Activated B cell treated with CpG ODN at 0.5 μM for 24 hours (primary cell): Measurements from ENCODE around the gene ZNF444. TPM values are rescaled to one million over a fixed set of nuclear protein-coding genes. Genes with fewer than 3 reads are reported as not detected.

Experiments used
- ATAC-seq: fragments of 200-7000 bp; cut with Tn5 transposase; one replicate; pipeline ENCODE4 v1.10.0; 2021; ENCODE audit warnings: low read depth, mild to moderate bottlenecking, moderate library complexity
- CTCF ChIA-PET: fragments of 350-600 bp; sonication (Branson Sonifier 250); formaldehyde crosslinking; loops from one replicate; lab custom pipeline; 2021; ENCODE audit warnings: antibody characterized with exemption; lab: Charles Lee
- POLR2A ChIA-PET: fragments of 350-600 bp; sonication (Branson Sonifier 250); formaldehyde crosslinking; loops from one replicate; lab custom pipeline; 2021; ENCODE audit warnings: antibody characterized with exemption; lab: Charles Lee
- DNase-seq: peaks from one replicate; pipeline ENCODE4 v3.0.0; 2022
- H3K27ac Mint-ChIP-seq: one replicate; pipeline ENCODE4 v1.8.0; 2020; ENCODE audit warnings: mixed read lengths
- H3K27me3 Mint-ChIP-seq: one replicate; pipeline ENCODE4 v1.8.0; 2021; ENCODE audit warnings: mixed read lengths
- H3K36me3 Mint-ChIP-seq: one replicate; pipeline ENCODE4 v1.8.0; 2021; ENCODE audit warnings: low read depth, mixed read lengths
- H3K4me1 Mint-ChIP-seq: one replicate; pipeline ENCODE4 v1.8.0; 2021; ENCODE audit warnings: mixed read lengths
- H3K4me3 Mint-ChIP-seq: one replicate; pipeline ENCODE4 v1.8.0; 2020; ENCODE audit warnings: mild to moderate bottlenecking, mixed read lengths
- H3K9me3 Mint-ChIP-seq: one replicate; pipeline ENCODE4 v1.8.0; 2020; ENCODE audit warnings: mixed read lengths
- CTCF ChIP-seq: fragments of 200-600 bp; IDR thresholded peaks from one replicate; pipeline ENCODE4 v1.8.0; 2022; ENCODE audit warnings: antibody characterized with exemption, mild to moderate bottlenecking
- intact Hi-C: fragments of 100-400 bp; cut with micrococcal nuclease; formaldehyde crosslinking; loops from one replicate; pipeline ENCODE4 v1.15.1; 2024
- total RNA-seq: library from RNA; stranded (reverse); gene quantifications from 2 replicates; pipeline ENCODE4 v1.2.3, GENCODE V29; 2022

The ZNF444 gene
- total RNA-seq, 1 donor from 2014 or later = 32.1 TPM

GRCh38 chr19:56161534-56161933 is 20.4 kb downstream of the ZNF444 start:
- peaks cover 2% of the 10 kb centered on the region for H3K27me3 Mint-ChIP-seq
- CTCF ChIA-PET = no interaction called here
- DNase-seq = no peak
- POLR2A ChIA-PET = no interaction called here
- H3K4me3 Mint-ChIP-seq = no peak overlapping the region
- intact Hi-C loops = no loop called here
- ATAC-seq = no peak
- H3K4me1 Mint-ChIP-seq = peaks cover 3% of the 10 kb centered on the region
- no peak overlapping the region for H3K27ac Mint-ChIP-seq
- H3K9me3 Mint-ChIP-seq = no peaks in the 10 kb centered on the region
- no peak for TF ChIP-seq CTCF
- peaks cover 27% of the 10 kb centered on the region for H3K36me3 Mint-ChIP-seq

GRCh38 chr19:56162258-56162657 is 21.2 kb downstream of the ZNF444 start:
- ChIA-PET CTCF (interaction anchor here (1.0 kb wide), 1 partner anchor 96 kb away, joined by 3 read pairs; no protein-coding TSS in a partner anchor), POLR2A (no interaction called here)
- Mint-ChIP-seq H3K27ac (no peak overlapping the region), H3K4me1 (peaks cover 3% of the 10 kb centered on the region), H3K4me3 (no peak overlapping the region), H3K27me3 (peaks cover 2% of the 10 kb centered on the region), H3K36me3 (peaks cover 24% of the 10 kb centered on the region), H3K9me3 (no peaks in the 10 kb centered on the region)
- no peak for ATAC-seq
- no peak for TF ChIP-seq CTCF
- intact Hi-C loops = no loop called here
- no peak for DNase-seq

- no peak overlapping the region for H3K4me3 Mint-ChIP-seq
- TF ChIP-seq CTCF = no peak
- CTCF ChIA-PET = interaction anchor here (1.0 kb wide), 1 partner anchor 97 kb away, joined by 3 read pairs; no protein-coding TSS in a partner anchor
- H3K27me3 Mint-ChIP-seq = peaks cover 2% of the 10 kb centered on the region
- H3K27ac Mint-ChIP-seq = no peak overlapping the region
- intact Hi-C loops = no loop called here
- peaks cover 3% of the 10 kb centered on the region for H3K4me1 Mint-ChIP-seq
- no peaks in the 10 kb centered on the region for H3K9me3 Mint-ChIP-seq
- POLR2A ChIA-PET = no interaction called here
- ATAC-seq (no peak), DNase-seq (no peak)
- peaks cover 18% of the 10 kb centered on the region for H3K36me3 Mint-ChIP-seq
These were observed 22.0 kb downstream of the ZNF444 start for GRCh38 chr19:56163097-56163496.

GRCh38 chr19:56167064-56167578 is 26.0 kb downstream of the ZNF444 start:
- Mint-ChIP-seq H3K4me1 (peaks cover 3% of the 10 kb centered on the region), H3K9me3 (no peaks in the 10 kb centered on the region), H3K27ac (no peak overlapping the region), H3K27me3 (peaks cover 2% of the 10 kb centered on the region), H3K4me3 (no peak overlapping the region), H3K36me3 (no peaks in the 10 kb centered on the region)
- TF ChIP-seq CTCF = no peak
- ATAC-seq (no peak), DNase-seq (no peak)
- POLR2A ChIA-PET = no interaction called here
- intact Hi-C loops = no loop called here
- CTCF ChIA-PET = interaction anchor here (2.4 kb wide), 1 partner anchor 86 kb away, joined by 8 read pairs; no protein-coding TSS in a partner anchor

- intact Hi-C loops = no loop called here
- Mint-ChIP-seq H3K4me3 (no peak overlapping the region), H3K9me3 (no peaks in the 10 kb centered on the region), H3K27ac (no peak overlapping the region), H3K4me1 (peaks cover 2% of the 10 kb centered on the region), H3K27me3 (peaks cover 3% of the 10 kb centered on the region), H3K36me3 (no peaks in the 10 kb centered on the region)
- DNase-seq (no peak), ATAC-seq (no peak)
- POLR2A ChIA-PET = no interaction called here
- TF ChIP-seq CTCF = no peak
- CTCF ChIA-PET = interaction anchor here (1.0 to 1.4 kb wide), 3 partner anchors 65 to 94 kb away, joined by 3 to 7 read pairs (median 3); no protein-coding TSS in a partner anchor
These were observed 29.2 kb downstream of the ZNF444 start for GRCh38 chr19:56170261-56170660.
